Measurements from ENCODE around the gene TENM3. TPM values are rescaled to one million over a fixed set of nuclear protein-coding genes. Genes with fewer than 3 reads are reported as not detected.

TENM3 gene
- total RNA-seq, 1 experiment from 2014 or later, result 0.87 TPM

- Histone ChIP-seq H3K9ac (ENCODE audit: low read length) (no peak overlapping the region), H3K4me1 (ENCODE audit: insufficient read depth, low read length) (no peaks in the 10 kb centered on the region), H3K9me3 (ENCODE audit: low read length) (no peaks in the 10 kb centered on the region), H3F3A (ENCODE audit: low read length, unreplicated experiment) (no peaks in the 10 kb centered on the region), H4K20me1 (ENCODE audit: low read length) (no peaks in the 10 kb centered on the region), H3K9me2 (replicated peaks; ENCODE audit: low read length) (no peaks in the 10 kb centered on the region), H2AFZ (ENCODE audit: low read length) (no peak overlapping the region), H3K27me3 (ENCODE audit: low read length) (peaks cover 6% of the 10 kb centered on the region; the same call in 1 of the 2 replicates), H3K4me2 (ENCODE audit: low read length) (no peak overlapping the region), H3K4me3 (ENCODE audit: low read length) (no peak overlapping the region), H3K36me3 (ENCODE audit: low read depth, low read length) (no peaks in the 10 kb centered on the region), H3K27ac (ENCODE audit: low read length) (no peak overlapping the region), H3K79me2 (ENCODE audit: low read length) (no peaks in the 10 kb centered on the region)
- TF ChIP-seq CTCF (conservative IDR thresholded peaks at IDR 0.05; ENCODE audit: low read depth, low read length), result no peak
- no peak for TF ChIP-seq EZH2 (IDR thresholded peaks at IDR 0.05; ENCODE audit: low read length, unreplicated experiment)
- TF ChIP-seq EZH2phosphoT487 (IDR thresholded peaks at IDR 0.05; ENCODE audit: borderline replicate concordance, low read length), result no peak
- POLR2A ChIA-PET (ENCODE audit: unreplicated experiment), result no interaction called here
- DNase-seq (no peak), ATAC-seq (no peak)
- BruUV-seq (replicated peaks), result no TSS peak
- CTCF ChIA-PET, result no interaction called here
- intact Hi-C loops (cut with micrococcal nuclease), result no loop called here
Observed at GRCh38 chr4:182380771-182381181, 137.6 kb downstream of the TENM3 start.

GRCh38 chr4:182382941-182383340 is 139.7 kb downstream of the TENM3 start:
- intact Hi-C loops (cut with micrococcal nuclease), result no loop called here
- Histone ChIP-seq H3K4me3 (ENCODE audit: low read length) (no peak overlapping the region), H3K4me2 (ENCODE audit: low read length) (no peak overlapping the region), H3K9me3 (ENCODE audit: low read length) (no peaks in the 10 kb centered on the region), H3K9ac (ENCODE audit: low read length) (no peak overlapping the region), H3F3A (ENCODE audit: low read length, unreplicated experiment) (no peaks in the 10 kb centered on the region), H4K20me1 (ENCODE audit: low read length) (no peaks in the 10 kb centered on the region), H3K9me2 (replicated peaks; ENCODE audit: low read length) (no peaks in the 10 kb centered on the region), H3K4me1 (ENCODE audit: insufficient read depth, low read length) (no peaks in the 10 kb centered on the region), H3K79me2 (ENCODE audit: low read length) (no peaks in the 10 kb centered on the region), H2AFZ (ENCODE audit: low read length) (no peak overlapping the region), H3K36me3 (ENCODE audit: low read depth, low read length) (no peaks in the 10 kb centered on the region), H3K27ac (ENCODE audit: low read length) (no peak overlapping the region), H3K27me3 (ENCODE audit: low read length) (peaks cover 3% of the 10 kb centered on the region; the same call in 1 of the 2 replicates)
- BruUV-seq (replicated peaks), result no TSS peak
- ChIA-PET CTCF (no interaction called here), POLR2A (ENCODE audit: unreplicated experiment) (no interaction called here)
- TF ChIP-seq CTCF (conservative IDR thresholded peaks at IDR 0.05; ENCODE audit: low read depth, low read length) (no peak), EZH2 (IDR thresholded peaks at IDR 0.05; ENCODE audit: low read length, unreplicated experiment) (no peak), EZH2phosphoT487 (IDR thresholded peaks at IDR 0.05; ENCODE audit: borderline replicate concordance, low read length) (no peak)
- ATAC-seq (no peak), DNase-seq (no peak)

DNA sequence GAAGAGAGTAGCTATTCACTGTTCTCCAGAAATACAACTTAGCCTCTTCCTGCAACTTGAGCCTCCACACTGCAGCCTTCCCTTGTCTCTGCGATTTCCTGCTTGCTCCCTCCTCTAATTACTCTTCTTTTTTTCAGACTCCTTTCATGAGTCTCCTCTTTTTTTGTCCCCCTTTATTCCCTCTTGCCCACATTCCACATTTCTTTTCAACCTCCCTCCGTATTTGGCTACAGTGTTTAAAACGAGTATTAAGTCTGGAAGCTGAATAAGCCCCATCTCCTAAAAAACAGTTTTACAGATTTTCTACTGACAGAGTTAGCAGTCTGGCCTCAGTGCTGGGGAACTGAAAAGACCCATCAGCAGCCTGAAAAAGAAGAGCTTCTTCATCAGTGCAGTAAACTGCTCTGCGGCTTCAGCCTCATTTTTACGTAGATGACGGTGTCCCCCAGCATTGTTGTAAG is 141.5 kb downstream of the TENM3 start:
- no peak overlapping the region for H2AFZ ChIP-seq (ENCODE audit: low read length)
- intact Hi-C loops (cut with micrococcal nuclease), result no loop called here
- no TSS peak for BruUV-seq (replicated peaks)

More for the DNA sequence above, 141.5 kb downstream of the TENM3 start:
- ATAC-seq (no peak), DNase-seq (no peak)
- TF ChIP-seq EZH2 (IDR thresholded peaks at IDR 0.05; ENCODE audit: low read length, unreplicated experiment), result no peak
- no peak for TF ChIP-seq EZH2phosphoT487 (IDR thresholded peaks at IDR 0.05; ENCODE audit: borderline replicate concordance, low read length)
- TF ChIP-seq CTCF (conservative IDR thresholded peaks at IDR 0.05; ENCODE audit: low read depth, low read length), result no peak
- no peak overlapping the region for H3K4me3 ChIP-seq (ENCODE audit: low read length)
- no peaks in the 10 kb centered on the region for H3K36me3 ChIP-seq (ENCODE audit: low read depth, low read length)
- H3K4me2 ChIP-seq (ENCODE audit: low read length), result no peak overlapping the region
- H3K9me3 ChIP-seq (ENCODE audit: low read length), result no peaks in the 10 kb centered on the region
- no peak overlapping the region for H3K27ac ChIP-seq (ENCODE audit: low read length)
- H4K20me1 ChIP-seq (ENCODE audit: low read length), result no peaks in the 10 kb centered on the region
- ChIA-PET CTCF (no interaction called here), POLR2A (ENCODE audit: unreplicated experiment) (no interaction called here)
- no peaks in the 10 kb centered on the region for H3K9me2 ChIP-seq (replicated peaks; ENCODE audit: low read length)
- H3F3A ChIP-seq (ENCODE audit: low read length, unreplicated experiment), result no peaks in the 10 kb centered on the region
- H3K9ac ChIP-seq (ENCODE audit: low read length), result no peak overlapping the region
- no peaks in the 10 kb centered on the region for H3K79me2 ChIP-seq (ENCODE audit: low read length)
- no peaks in the 10 kb centered on the region for H3K27me3 ChIP-seq (ENCODE audit: low read length)
- H3K4me1 ChIP-seq (ENCODE audit: insufficient read depth, low read length), result no peaks in the 10 kb centered on the region
